GM23248 (cell line): ENCODE results near the gene ASB5.

Experiments used
- EZH2 ChIP-seq: fragments of 200-600 bp; sonication (generic); IDR thresholded peaks from 2 replicates; pipeline ENCODE4 v1.6.1; 2018; ENCODE audit warnings: antibody characterized with exemption, mild to moderate bottlenecking; ENCODE audit not compliant: insufficient read depth, poor library complexity, severe bottlenecking
- EZH2phosphoT487 ChIP-seq: fragments of 200-600 bp; sonication (generic); IDR thresholded peaks from 2 replicates; pipeline ENCODE4 v1.6.1; 2018; ENCODE audit warnings: antibody characterized with exemption, moderate library complexity, mild to moderate bottlenecking, low read depth; ENCODE audit not compliant: insufficient read depth

GRCh38 chr4:176272799-176273198 is 3.8 kb upstream of the ASB5 start:
- TF ChIP-seq EZH2phosphoT487 (no peak), EZH2 (no peak)
